Measurements from ENCODE around the gene EPB41L4B. TPM values are rescaled to one million over a fixed set of nuclear protein-coding genes. Genes with fewer than 3 reads are reported as not detected.

Gene EPB41L4B
- total and polyA plus RNA-seq, 2 of the 13 experiments (the other 11 are each of a cell fraction or from before 2014, with no cell fraction given): 17.6 to 22.1 TPM

DNA sequence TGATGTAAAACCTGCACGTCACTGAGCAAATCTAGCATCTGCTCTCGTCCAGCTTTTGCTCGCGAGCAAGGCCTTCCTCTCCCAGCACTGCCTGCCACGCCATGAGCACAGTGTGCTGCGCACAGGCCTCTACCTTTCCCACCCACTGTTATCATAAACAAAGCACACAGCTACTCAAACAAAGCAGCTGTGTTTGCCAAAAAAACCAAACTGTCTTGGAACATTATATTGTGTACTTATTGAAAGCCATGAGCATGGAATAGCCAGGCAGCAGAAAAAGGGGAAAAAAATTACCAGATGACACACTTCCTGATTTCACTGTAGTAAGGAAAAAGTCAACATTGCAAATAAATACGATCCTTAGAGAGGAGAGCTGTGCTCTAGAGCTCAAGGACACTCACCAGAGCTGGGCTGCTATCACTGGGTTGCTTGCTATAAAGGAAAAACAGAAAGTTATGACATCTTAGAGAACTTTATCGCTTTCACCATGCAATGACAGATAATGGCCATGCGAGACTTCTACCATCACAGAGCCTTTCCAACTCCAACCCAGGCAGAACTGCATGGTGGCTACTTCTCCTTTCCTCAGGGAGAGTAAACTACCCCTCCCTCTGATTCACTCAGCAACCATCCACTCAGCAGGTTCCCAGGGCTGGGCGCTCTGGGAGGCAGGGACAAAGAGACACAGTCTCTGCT lies 69.6 kb downstream of the EPB41L4B start:
- Histone ChIP-seq H3K9ac (ENCODE audit: insufficient read depth, low read depth, low read length) (peak overlapping the region; percentile 62), H3K4me1 (ENCODE audit: insufficient read depth, low read length) (peaks cover 62% of the 10 kb centered on the region), H3K27ac (ENCODE audit: extremely low read length, insufficient read depth, low read length) (peak overlapping the region; percentile 90), H3K36me3 (replicated peaks in 1 of 2; ENCODE audit: control insufficient read depth in 1 of 2, insufficient read depth in 2 of 2, low read length in 2 of 2) (peaks cover 1 to 14% of the 10 kb centered on the region in 2 experiments), H3K4me3 (replicated peaks in 1 of 3; ENCODE audit: insufficient read depth in 1 of 3, low read depth in 2 of 3, low read length in 3 of 3) (peak overlapping the region in 2 of 3 experiments; percentile 15 to 42; a peak in 3 of 6 replicates), H2AFZ (ENCODE audit: low read length) (no peak overlapping the region), H3K9me3 (ENCODE audit: low read length) (no peaks in the 10 kb centered on the region), H3K27me3 (ENCODE audit: control insufficient read depth in 1 of 2, insufficient read depth in 2 of 2, low read length in 2 of 2) (no peaks in the 10 kb centered on the region), H3K4me2 (ENCODE audit: low read depth, low read length) (peak overlapping the region; percentile 72), H4K20me1 (ENCODE audit: insufficient read depth, low read length) (no peaks in the 10 kb centered on the region), H3K79me2 (ENCODE audit: insufficient read depth, low read length) (no peaks in the 10 kb centered on the region)
- POLR2A ChIA-PET: interaction anchor here (0.7 to 3.2 kb wide), 10 partner anchors 14 to 227 kb away, joined by 3 to 17 read pairs (median 6); no protein-coding TSS in a partner anchor
- intact Hi-C loops (cut with micrococcal nuclease; ENCODE audit: unreplicated experiment): loop anchor here (1.0 to 2.0 kb wide), 2 partner anchors 56 to 68 kb away; no protein-coding TSS in a partner anchor
- peak; percentile 89 for ATAC-seq
- CTCF ChIA-PET (ENCODE audit: low intra/inter-chr PET ratio, low total read pairs): interaction anchor here (1.2 to 1.3 kb wide), 2 partner anchors 70 to 95 kb away, joined by 3 to 4 read pairs; partner anchors contain the start of gene EPB41L4B
- peak; percentile 93 for FAIRE-seq
- peak; percentile 97 for DNase-seq (ENCODE audit: low spot score)
- no TSS peak for BruUV-seq (replicated peaks)
- in situ Hi-C loops (cut with HindIII; ENCODE audit: extremely low pct_ligation_motif_present, low pct_unique_long_range_greater_than_20kb): no loop called here
- WGBS (ENCODE audit: low lambda C conversion rate): 2% methylated on average over 10 of the region's 10 CpGs
- 0 out of 2 replicates have a peak, but pooled peaks have one; percentile 12 for TF ChIP-seq JUND (CRISPR knock-in tag; IDR thresholded peaks at IDR 0.05)
- peak; percentile 83; the same call in 1 of the 2 replicates for TF ChIP-seq ZSCAN5A (CRISPR knock-in tag; IDR thresholded peaks at IDR 0.05; ENCODE audit: borderline replicate concordance)
- no peak for TF ChIP-seq NFATC3 (CRISPR knock-in tag; IDR thresholded peaks at IDR 0.05)
- TF ChIP-seq FLYWCH1 (CRISPR knock-in tag; IDR thresholded peaks at IDR 0.05): no peak
- TF ChIP-seq ERF (CRISPR knock-in tag; IDR thresholded peaks at IDR 0.05): peak; percentile 42; the same call in 1 of the 2 replicates
- no peak for TF ChIP-seq ZNF639 (CRISPR knock-in tag; conservative IDR thresholded peaks at IDR 0.05)
- TF ChIP-seq ZNF784 (CRISPR knock-in tag; IDR thresholded peaks at IDR 0.05; ENCODE audit: borderline replicate concordance): no peak
- TF ChIP-seq KMT2B (CRISPR knock-in tag; IDR thresholded peaks at IDR 0.05): peak; percentile 58
- no peak for TF ChIP-seq SCMH1 (CRISPR knock-in tag; IDR thresholded peaks at IDR 0.05; ENCODE audit: borderline replicate concordance)
- no peak; the same call in 1 of the 2 replicates for TF ChIP-seq TSC22D2 (CRISPR knock-in tag; IDR thresholded peaks at IDR 0.05; ENCODE audit: borderline replicate concordance)
- peak; percentile 69; the same call in 1 of the 2 replicates for TF ChIP-seq IRF2 (CRISPR knock-in tag; IDR thresholded peaks at IDR 0.05)
- TF ChIP-seq ZNF605 (CRISPR knock-in tag; IDR thresholded peaks at IDR 0.05): peak; percentile 44; the same call in 1 of the 2 replicates
- TF ChIP-seq ELK4 (CRISPR knock-in tag; IDR thresholded peaks at IDR 0.05; ENCODE audit: borderline replicate concordance): no peak
- no peak for TF ChIP-seq ZNF616 (CRISPR knock-in tag; IDR thresholded peaks at IDR 0.05; ENCODE audit: low read depth)
- no peak; the same call in 1 of the 2 replicates for TF ChIP-seq MEIS2 (CRISPR knock-in tag; IDR thresholded peaks at IDR 0.05)
- TF ChIP-seq ADNP (CRISPR knock-in tag; IDR thresholded peaks at IDR 0.05): no peak
- peak; percentile 95 for TF ChIP-seq GATAD2A (CRISPR knock-in tag; IDR thresholded peaks at IDR 0.05)

Measured in HepG2 (cell line).